Smooth muscle cell (in vitro differentiated cells): ENCODE results near the gene DCN. TPM values are rescaled to one million over a fixed set of nuclear protein-coding genes. Genes with fewer than 3 reads are reported as not detected.

ENCODE experiments used
- DNase-seq: peaks from one replicate; lab custom pipeline; 2025; ENCODE audit not compliant: unreplicated experiment; lab: John Stamatoyannopoulos, UW
- H2AFZ ChIP-seq: fragments of 200-600 bp; sonication (generic); 2 replicates; pipeline ENCODE4 v1.6.0; 2016; ENCODE audit warnings: antibody characterized with exemption, low read depth, mild to moderate bottlenecking
- H3F3A ChIP-seq: fragments of 200-600 bp; sonication (generic); 2 replicates; pipeline ENCODE4 v1.6.0; 2017; ENCODE audit warnings: antibody characterized with exemption, low read depth
- H3K27ac ChIP-seq: fragments of 200-600 bp; sonication (generic); 2 replicates; pipeline ENCODE4 v1.5.1; 2016; ENCODE audit warnings: low read depth, mild to moderate bottlenecking
- H3K27me3 ChIP-seq: fragments of 200-600 bp; sonication (generic); 2 replicates; pipeline ENCODE4 v1.6.1; 2016; ENCODE audit warnings: low read depth, mild to moderate bottlenecking
- H3K36me3 ChIP-seq: fragments of 200-600 bp; sonication (generic); 2 replicates; pipeline ENCODE4 v1.5.1; 2016; ENCODE audit warnings: low read depth
- H3K4me1 ChIP-seq: fragments of 200-600 bp; sonication (generic); 2 replicates; pipeline ENCODE4 v1.5.1; 2016; ENCODE audit warnings: low read depth
- H3K4me2 ChIP-seq: fragments of 200-600 bp; sonication (generic); 2 replicates; pipeline ENCODE4 v1.6.0; 2016; ENCODE audit warnings: mild to moderate bottlenecking
- H3K4me3 ChIP-seq: fragments of 200-600 bp; sonication (generic); 2 replicates; pipeline ENCODE4 v1.5.1; 2016; ENCODE audit warnings: mild to moderate bottlenecking
- H3K79me2 ChIP-seq: fragments of 200-600 bp; sonication (generic); 2 replicates; pipeline ENCODE4 v1.6.0; 2016; ENCODE audit warnings: low read depth, mild to moderate bottlenecking
- H3K9ac ChIP-seq: fragments of 200-600 bp; sonication (generic); 2 replicates; pipeline ENCODE4 v1.6.0; 2016; ENCODE audit warnings: low read depth
- H3K9me3 ChIP-seq: fragments of 200-600 bp; sonication (generic); replicated peaks from 2 replicates; pipeline ENCODE4 v1.5.1; 2016; ENCODE audit warnings: low read depth
- H4K20me1 ChIP-seq: fragments of 200-600 bp; sonication (generic); 2 replicates; pipeline ENCODE4 v1.6.0; 2016; ENCODE audit warnings: low read depth
- WGBS: methylation state at CpG from one replicate; pipeline ENCODE4 v1.1.7; 2016; ENCODE audit warnings: low lambda C conversion rate; 5-methylcytosine and 5-hydroxymethylcytosine counted together
- polyA plus RNA-seq: library from polyadenylated mRNA; unstranded; fragments of >200 nt; fragmentation: Nextera tagmentation; extraction: Ambion mirVana; gene quantifications from 2 replicates; pipeline ENCODE4 v1.2.1, GENCODE V29; 2016
- total RNA-seq: library from RNA; depleted of rRNA; stranded (reverse); fragments of >200 nt; gene quantifications from 2 replicates; pipeline ENCODE4 v1.2.3, GENCODE V29; 2014
- TF ChIP-seq, protein P1 (sequence below): fragments of 200-600 bp; sonication (generic); IDR thresholded peaks from 2 replicates; pipeline ENCODE4 v1.5.1; 2017; ENCODE audit warnings: borderline replicate concordance, mild to moderate bottlenecking, antibody characterized with exemption; ENCODE audit not compliant: insufficient read depth, poor library complexity, severe bottlenecking

Gene DCN, protein sequence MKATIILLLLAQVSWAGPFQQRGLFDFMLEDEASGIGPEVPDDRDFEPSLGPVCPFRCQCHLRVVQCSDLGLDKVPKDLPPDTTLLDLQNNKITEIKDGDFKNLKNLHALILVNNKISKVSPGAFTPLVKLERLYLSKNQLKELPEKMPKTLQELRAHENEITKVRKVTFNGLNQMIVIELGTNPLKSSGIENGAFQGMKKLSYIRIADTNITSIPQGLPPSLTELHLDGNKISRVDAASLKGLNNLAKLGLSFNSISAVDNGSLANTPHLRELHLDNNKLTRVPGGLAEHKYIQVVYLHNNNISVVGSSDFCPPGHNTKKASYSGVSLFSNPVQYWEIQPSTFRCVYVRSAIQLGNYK
- total RNA-seq (1,657 and 1,844 TPM in 2 replicates), polyA plus RNA-seq (1,043 and 1,354 TPM in 2 replicates)

DNA sequence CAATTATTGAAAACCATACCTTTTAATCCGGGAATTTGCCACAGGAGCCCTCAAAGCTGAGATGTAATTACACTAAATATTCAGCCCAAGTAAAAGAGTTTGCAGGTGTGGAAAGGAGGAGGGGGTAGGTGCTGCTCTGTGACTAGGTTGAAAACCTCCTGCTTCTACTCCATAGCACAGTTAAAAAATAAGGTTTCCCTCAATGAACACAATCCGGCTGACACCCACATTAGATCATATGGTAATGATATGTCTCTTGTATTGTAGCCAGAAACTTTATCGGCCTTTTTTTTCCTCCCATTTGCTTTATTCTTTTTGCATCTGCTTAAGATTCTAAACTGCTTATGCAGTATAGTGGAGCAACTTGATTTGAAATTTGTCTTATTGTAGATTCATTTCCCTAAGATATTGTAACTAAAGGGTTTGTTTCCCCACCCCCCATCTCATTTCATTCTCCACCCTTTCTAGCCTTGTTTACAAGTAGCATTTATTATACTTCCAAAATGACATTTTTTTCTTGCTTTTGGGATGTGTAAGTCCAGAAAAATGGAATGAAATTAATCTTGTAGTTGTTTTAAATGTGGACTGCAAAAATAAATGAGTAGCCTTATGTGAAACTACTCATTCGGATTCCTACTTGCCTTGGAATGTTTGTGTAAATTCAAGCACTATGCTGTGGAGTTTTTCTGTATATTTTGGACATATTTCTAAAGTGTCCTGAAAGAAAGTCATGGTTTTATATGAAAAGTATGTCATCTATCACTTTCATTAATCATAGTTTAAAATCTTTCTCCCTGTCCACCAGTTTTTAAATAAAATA is at the start of gene DCN:
Gene DCN (minus strand): TSS at position 182 of the 820 bp plus-strand sequence. CDS start 4,265 bp downstream, outside the sequence.
- H2AFZ ChIP-seq = peak within 1 kb of the TSS; percentile 42
- no peaks in the 10 kb centered on the region for H3K36me3 ChIP-seq
- H3K79me2 ChIP-seq = peaks cover 55% of the 10 kb centered on the region
- no peaks in the 10 kb centered on the region for H3K9me3 ChIP-seq
- 35% methylated on average over 4 of the region's 4 CpGs for WGBS
- H3K9ac ChIP-seq = peak within 1 kb of the TSS; percentile 70
- peaks cover 25% of the 10 kb centered on the region for H3F3A ChIP-seq
- TF ChIP-seq, protein P1, sequence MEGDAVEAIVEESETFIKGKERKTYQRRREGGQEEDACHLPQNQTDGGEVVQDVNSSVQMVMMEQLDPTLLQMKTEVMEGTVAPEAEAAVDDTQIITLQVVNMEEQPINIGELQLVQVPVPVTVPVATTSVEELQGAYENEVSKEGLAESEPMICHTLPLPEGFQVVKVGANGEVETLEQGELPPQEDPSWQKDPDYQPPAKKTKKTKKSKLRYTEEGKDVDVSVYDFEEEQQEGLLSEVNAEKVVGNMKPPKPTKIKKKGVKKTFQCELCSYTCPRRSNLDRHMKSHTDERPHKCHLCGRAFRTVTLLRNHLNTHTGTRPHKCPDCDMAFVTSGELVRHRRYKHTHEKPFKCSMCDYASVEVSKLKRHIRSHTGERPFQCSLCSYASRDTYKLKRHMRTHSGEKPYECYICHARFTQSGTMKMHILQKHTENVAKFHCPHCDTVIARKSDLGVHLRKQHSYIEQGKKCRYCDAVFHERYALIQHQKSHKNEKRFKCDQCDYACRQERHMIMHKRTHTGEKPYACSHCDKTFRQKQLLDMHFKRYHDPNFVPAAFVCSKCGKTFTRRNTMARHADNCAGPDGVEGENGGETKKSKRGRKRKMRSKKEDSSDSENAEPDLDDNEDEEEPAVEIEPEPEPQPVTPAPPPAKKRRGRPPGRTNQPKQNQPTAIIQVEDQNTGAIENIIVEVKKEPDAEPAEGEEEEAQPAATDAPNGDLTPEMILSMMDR = no peak
- peak within 1 kb of the TSS; percentile 58 for H3K4me3 ChIP-seq
- DNase-seq = no peak
- no peaks in the 10 kb centered on the region for H3K27me3 ChIP-seq
- peaks cover 21% of the 10 kb centered on the region for H3K4me1 ChIP-seq
- peak within 1 kb of the TSS; percentile 91 for H3K27ac ChIP-seq
- peak within 1 kb of the TSS; percentile 90 for H3K4me2 ChIP-seq
- no peaks in the 10 kb centered on the region for H4K20me1 ChIP-seq

DNA sequence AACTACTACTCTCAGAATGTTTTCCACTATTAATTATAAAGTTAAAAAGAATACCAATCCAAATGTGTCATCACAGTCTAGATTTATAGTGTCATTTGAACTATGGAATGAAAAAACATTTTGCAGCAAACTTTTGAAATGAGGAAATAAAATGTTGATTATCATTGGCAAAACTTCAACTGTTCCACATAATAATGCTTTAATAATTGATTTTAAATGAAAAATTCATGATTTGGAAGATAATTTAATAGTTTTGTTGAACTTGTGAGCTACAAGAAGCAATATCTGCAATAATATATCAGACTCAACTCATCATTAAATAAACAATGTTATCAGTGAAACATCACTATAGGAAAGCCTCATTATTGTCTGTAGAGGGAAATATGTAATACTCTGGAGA is 48.2 kb upstream of the DCN start:
- DNase-seq = no peak
- no peaks in the 10 kb centered on the region for H3K27me3 ChIP-seq
- no peaks in the 10 kb centered on the region for H3F3A ChIP-seq
- H3K9me3 ChIP-seq = no peaks in the 10 kb centered on the region
- H3K9ac ChIP-seq = no peak overlapping the region
- TF ChIP-seq, protein P1 = no peak
- no peak overlapping the region for H2AFZ ChIP-seq
- H4K20me1 ChIP-seq = no peaks in the 10 kb centered on the region
- peaks cover 2% of the 10 kb centered on the region for H3K4me1 ChIP-seq
- H3K4me3 ChIP-seq = no peak overlapping the region
- no peaks in the 10 kb centered on the region for H3K79me2 ChIP-seq
- H3K4me2 ChIP-seq = no peak overlapping the region
- H3K36me3 ChIP-seq = no peaks in the 10 kb centered on the region
- H3K27ac ChIP-seq = no peak overlapping the region

DNA sequence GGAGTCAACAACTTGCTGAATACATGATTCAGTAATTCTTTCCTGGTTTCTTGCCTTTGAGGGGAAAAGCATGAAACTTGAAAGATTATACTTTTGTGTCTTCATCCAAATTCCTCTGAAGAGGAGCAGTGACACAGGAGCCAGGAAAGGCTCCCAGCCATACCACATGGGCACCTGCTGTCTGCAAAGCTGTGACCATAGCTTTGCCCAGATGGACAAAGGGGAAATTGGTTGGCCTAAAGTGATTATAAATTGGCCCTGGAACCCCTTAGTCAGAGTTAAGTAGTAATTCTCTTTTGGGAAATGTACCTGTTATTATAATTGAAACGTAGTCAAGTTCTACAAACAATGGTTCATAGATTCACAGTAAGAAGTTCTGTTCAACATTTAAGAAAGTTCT is 44.3 kb upstream of the DCN start:
- peaks cover 15% of the 10 kb centered on the region for H3K4me1 ChIP-seq
- no peak overlapping the region for H3K4me3 ChIP-seq
- no peak overlapping the region for H3K4me2 ChIP-seq
- no peaks in the 10 kb centered on the region for H3K79me2 ChIP-seq
- H3F3A ChIP-seq = peaks cover 9% of the 10 kb centered on the region
- TF ChIP-seq, protein P1 = no peak
- H3K9me3 ChIP-seq = no peaks in the 10 kb centered on the region
- DNase-seq = no peak
- no peak overlapping the region for H3K27ac ChIP-seq
- H3K9ac ChIP-seq = no peak overlapping the region
- H3K27me3 ChIP-seq = no peaks in the 10 kb centered on the region
- 97% methylated on average over 1 of the region's 1 CpG for WGBS
- no peaks in the 10 kb centered on the region for H3K36me3 ChIP-seq
- no peaks in the 10 kb centered on the region for H4K20me1 ChIP-seq
- no peak overlapping the region for H2AFZ ChIP-seq
